Measurements from ENCODE around the gene NAIF1.
A peak's percentile ranks its signal among the peaks of the same experiment; 100 is the strongest.

NAIF1 gene

GRCh38 chr9:128101690-128102089, 34.6 kb upstream of the NAIF1 start:
- DNase-seq: no peak

GRCh38 chr9:128101231-128101661, 34.1 kb upstream of the NAIF1 start:
- no peak for DNase-seq

GRCh38 chr9:128100581-128100980, 33.5 kb upstream of the NAIF1 start:
- no peak for DNase-seq

GRCh38 chr9:128099932-128100491, 32.9 kb upstream of the NAIF1 start:
- no peak for DNase-seq

- DNase-seq: no peak
Measured at GRCh38 chr9:128099231-128099931, 32.3 kb upstream of the NAIF1 start.

GRCh38 chr9:128098297-128099230, 31.4 kb upstream of the NAIF1 start:
- peak; percentile 69 for DNase-seq

DNA sequence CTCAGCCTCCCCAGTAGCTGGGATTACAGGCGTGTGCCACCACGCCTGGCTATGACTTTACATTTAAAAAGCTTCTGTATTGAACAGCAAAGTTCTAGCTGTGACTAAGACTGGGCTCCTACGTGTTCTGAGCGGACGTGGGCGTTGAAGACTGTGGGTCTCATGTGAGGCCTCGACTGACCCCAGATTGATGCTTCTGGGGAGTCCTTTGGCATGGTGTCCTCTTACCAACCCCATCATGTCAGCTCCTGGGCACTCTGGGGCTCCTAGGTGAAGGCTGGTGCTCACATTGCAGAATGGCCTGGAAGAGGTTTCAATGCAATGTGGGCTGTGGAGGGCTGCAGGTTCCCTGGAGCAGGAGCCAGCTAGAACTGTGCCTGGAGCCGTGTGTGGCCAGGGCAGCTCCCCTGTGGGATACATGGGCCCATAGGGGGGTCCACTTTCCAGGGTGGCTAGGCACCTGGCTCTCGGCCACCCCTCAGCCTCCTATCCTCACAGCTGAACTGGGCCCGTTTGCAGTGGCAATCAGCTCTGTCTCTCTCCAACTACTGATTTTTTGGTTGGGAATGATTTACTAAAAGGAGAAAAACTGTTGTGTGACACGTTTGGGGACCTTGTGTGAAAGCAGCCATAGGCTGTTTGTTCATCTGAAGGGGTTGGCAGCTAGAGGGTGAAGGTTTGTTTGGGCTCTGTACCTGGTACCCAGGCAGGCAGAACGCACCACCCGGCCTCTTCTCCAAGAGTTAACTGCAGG, 30.6 kb upstream of the NAIF1 start:
- no peak for DNase-seq

- DNase-seq: no peak
Measured at GRCh38 chr9:128096616-128097536, 29.8 kb upstream of the NAIF1 start.

- DNase-seq: no peak
Measured at GRCh38 chr9:128094950-128095544, 27.9 kb upstream of the NAIF1 start.

- DNase-seq: peak; percentile 83
Measured at GRCh38 chr9:128094166-128094949, 27.2 kb upstream of the NAIF1 start.

DNA sequence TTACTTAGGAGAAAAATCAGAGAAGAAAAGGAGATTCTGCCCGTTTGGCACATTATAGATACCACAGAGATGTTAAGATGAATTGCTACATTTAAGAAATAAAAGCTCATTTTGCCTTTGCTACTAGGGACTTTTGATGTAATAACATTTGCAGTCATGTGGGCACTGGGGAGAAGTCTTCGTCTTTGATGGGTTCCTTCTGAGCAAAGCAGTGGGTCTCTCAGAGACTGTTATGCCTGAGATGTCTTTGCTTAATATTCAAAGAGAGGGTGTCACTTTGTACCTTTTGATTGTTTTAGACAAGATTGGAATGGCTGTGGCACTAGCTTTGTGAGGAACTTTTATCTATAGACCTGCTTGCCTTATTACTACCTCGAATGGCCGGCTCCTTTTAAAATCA, 25.9 kb upstream of the NAIF1 start:
- no peak for DNase-seq

DNA sequence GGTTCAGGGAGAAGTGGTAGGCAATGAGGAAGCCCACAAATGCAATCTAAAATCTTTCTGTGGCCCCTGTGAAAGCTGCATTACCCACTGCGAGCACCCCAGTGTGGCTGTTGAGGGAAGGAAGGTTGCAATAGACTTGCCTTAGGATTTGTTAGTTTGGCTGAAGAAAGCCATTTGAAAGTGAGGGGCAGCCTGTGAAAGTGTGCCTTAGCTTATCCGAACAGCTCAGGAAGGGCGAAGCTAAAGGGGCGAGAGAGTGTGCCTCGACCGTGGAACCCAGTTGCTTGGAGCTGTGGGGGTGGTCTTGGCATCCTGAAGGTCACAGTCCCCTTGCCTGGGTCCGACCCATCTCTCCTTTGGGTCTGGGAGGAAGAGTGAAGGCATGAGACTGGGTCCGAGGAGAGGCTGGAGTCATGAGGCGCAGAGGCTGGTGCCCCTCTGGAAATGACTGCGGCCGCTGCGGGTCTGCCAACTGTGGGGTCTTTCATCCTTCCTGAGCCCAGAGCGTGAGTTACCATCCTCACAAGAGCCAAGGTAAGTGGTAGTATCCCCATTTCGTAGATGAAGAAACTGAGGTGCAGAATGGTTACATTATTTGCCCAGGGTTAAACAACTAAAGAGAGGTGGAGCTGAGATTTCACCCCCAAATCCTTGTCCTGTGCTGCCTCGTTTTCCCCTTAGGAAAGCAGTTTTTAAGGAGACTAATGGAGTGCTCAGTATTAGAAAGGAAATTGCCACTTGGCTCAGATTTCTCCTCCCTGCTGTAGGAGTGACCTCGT, 25.3 kb upstream of the NAIF1 start:
- no peak for DNase-seq

- DNase-seq: no peak
Measured at GRCh38 chr9:128091571-128091970, 24.5 kb upstream of the NAIF1 start.

DNA sequence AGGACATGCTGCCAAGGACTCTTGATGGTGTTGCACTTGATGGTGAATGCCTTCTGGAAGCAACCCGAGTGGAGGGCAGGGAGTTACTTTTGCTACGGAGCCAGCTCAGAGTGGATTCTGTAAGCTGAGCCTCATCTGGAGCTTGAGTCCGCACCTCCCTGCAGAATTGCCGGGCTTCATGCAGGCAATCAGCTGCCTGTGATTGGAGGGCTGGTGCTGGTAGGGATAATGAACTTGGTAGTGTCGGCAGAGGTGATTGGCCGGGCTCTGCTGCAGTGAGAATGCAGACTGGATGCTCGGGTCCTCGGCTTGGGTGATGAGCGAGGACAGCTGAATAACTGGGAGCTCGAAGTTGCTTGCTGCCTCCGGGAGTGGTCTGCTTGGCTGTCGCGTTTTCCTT, 24.0 kb upstream of the NAIF1 start:
- peak; percentile 33 for DNase-seq

GRCh38 chr9:128089299-128089698, 22.2 kb upstream of the NAIF1 start:
- no peak for DNase-seq

DNA sequence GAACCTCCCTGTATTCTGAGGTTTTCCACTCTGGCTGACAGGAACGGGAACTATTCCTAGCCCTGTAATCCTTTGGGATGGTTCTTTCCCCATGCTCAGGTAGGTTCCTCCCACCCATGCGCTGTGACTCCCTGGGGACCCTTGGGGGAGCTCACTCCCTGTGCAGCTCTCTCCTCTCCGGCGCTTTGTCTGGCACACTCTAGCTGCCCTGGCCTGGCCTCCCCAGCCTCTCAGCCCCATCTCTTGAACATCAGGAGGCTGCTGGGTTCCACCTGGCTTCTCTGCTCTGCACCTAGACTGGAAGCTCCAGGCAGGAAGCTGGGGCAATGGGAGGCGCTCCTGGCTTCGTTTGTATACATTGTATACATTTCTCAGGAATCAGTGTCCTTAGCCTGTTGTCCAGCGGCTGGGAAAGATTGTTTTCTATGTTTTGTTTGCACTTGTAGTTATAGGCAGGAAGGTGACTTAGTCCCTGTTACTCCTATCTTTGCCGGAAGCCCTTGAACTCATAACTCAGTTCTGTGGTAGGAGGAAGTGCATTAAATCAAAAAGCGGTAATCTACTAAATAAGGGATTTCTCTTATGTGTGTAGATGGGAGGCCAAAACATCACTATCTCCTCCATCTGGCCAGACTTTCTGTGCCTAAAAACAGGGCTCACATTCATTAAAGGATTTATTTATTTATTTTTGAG, 21.3 kb upstream of the NAIF1 start:
- DNase-seq: no peak

GRCh38 chr9:128087262-128087661, 20.1 kb upstream of the NAIF1 start:
- no peak for DNase-seq

DNA sequence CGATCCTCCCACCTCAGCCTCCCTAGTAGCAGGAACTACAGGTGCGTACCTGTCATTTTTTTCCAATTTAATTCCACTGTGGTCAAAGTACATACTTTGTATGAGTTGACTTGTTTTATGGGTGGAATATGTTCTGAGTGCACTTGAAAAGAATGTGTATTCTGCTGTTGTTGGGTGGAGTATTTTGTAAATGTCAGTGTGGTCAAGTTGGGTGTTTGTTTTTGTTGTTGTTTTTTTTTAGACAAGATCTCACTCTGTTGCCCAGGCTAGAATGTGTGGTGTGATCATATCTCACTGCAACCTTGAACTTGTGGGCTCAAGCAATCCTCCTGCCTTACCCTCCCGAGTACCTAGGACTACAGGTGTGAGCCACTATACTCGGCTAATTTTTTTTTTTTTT, 18.8 kb upstream of the NAIF1 start:
- DNase-seq: no peak

DNA sequence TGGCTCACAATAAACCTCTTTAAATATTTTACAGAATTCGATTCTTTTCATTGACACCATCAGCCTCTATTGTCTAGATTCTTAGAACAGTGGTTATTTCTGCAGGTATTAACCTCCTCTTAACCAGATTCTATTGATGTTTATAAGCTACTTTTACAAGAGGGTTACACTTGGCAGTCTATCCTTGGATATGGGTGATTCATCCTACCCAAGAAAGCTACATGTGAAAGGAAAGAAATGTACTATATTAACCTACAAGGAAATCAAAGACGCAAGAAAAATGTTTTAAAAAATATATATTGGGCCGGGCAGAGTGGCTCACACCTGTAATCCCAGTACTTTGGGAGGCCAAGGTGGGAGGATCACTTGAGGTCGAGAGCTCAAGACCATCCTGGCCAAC, 17.6 kb upstream of the NAIF1 start:
- no peak for DNase-seq
